HG03565 (cell line): ENCODE results near the gene SPR.
"Not testable (repeated sequence)": the region's sequence is repeated elsewhere in the genome, so short reads cannot be mapped to it uniquely, and the experiment has no call there.

Source experiments
- ATAC-seq: cut with Tn5 transposase; IDR thresholded peaks from one replicate; pipeline ENCODE4 v1.9.1; 2021; ENCODE audit warnings: mild to moderate bottlenecking, moderate library complexity; ENCODE audit not compliant: unreplicated experiment

SPR gene

GRCh38 chr2:72888438-72889202, 1.4 kb downstream of the SPR start:
- no peak for ATAC-seq

- ATAC-seq, result no peak
Observed at GRCh38 chr2:72889991-72890390, 2.8 kb downstream of the SPR start.

DNA sequence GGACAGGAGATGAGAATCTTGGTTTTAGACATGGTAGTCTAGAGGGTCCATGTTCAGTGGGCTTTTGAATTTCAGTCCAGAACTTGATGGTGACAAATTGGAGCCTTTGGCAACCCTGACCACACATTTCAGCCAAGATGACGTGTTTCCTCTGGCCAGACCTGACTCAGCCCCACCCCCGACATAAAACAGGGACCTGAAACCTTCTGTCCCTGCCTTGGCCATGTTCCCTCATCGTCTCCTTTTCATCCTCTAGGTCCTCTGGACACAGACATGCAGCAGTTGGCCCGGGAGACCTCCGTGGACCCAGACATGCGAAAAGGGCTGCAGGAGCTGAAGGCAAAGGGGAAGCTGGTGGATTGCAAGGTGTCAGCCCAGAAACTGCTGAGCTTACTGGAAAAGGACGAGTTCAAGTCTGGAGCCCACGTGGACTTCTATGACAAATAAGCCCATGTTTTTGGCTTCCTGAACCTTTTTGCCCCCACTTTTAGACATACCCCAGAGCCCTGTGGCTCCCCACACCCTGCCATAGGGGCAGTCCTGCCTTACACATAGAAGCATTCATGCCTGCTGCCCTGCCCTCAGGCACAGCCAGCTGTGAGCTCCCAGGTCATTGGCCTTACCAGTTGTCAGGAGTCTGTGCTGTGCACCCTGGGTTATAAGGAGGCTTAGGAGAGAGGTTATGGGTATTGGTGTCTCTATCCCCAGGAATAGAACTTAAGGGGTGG, 4.0 kb downstream of the SPR start:
- no peak for ATAC-seq

DNA sequence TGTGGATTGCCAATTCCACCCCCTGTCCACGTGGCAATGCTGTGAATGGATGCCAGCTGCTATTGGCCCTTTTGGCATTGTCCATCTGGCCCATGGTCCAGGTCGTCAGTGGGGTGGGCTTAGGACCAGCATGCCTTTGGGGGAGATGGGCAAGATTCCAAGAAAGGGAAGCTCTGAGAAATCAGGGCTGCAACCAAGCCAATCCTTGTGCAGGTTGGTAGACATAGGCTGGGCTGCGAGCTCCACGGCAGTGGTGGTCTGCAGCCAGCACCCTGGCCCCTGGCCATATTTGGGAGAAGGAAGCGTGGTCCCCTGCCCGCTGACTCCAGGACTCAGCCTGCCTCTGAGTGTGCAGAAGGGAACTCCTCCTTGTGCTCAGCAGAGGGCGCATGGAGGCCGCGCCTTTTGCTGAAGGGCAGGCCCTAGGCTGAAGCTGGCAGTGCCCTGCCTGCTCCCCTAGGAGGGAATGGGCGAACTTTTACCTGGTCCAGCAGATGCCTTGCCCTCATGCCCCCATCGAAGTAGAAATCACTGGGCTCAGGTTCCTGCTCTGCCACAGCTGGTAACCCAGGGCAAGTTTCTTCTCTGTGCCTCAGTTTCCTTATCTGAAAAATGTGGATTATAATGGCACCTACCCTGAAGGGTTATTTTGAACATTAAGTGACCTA, 5.4 kb downstream of the SPR start:
- ATAC-seq, result peak; percentile 61

GRCh38 chr2:72893594-72894319, 6.5 kb downstream of the SPR start:
- peak; percentile 53 for ATAC-seq

DNA sequence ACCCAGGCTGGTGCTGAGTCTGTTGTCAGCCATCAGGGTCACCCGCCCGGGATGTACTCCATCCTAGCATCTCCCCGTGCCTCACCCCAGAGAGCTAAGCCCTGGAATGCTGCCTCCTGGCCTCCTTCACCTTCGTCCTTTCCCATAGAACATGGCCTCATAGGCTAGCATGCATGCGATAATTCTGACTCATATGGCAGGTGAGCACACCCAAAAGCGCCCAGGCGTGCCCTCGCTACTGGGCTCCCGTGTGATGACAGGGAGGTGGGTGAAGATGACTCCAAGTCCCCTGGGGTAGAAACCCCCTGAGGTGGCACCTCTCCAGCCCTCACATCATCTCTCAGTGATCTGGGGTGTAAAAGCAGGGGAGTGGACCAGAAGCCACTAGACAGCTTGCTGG, 7.3 kb downstream of the SPR start:
- no peak for ATAC-seq

GRCh38 chr2:72895154-72895553, 7.9 kb downstream of the SPR start:
- ATAC-seq, result no peak

DNA sequence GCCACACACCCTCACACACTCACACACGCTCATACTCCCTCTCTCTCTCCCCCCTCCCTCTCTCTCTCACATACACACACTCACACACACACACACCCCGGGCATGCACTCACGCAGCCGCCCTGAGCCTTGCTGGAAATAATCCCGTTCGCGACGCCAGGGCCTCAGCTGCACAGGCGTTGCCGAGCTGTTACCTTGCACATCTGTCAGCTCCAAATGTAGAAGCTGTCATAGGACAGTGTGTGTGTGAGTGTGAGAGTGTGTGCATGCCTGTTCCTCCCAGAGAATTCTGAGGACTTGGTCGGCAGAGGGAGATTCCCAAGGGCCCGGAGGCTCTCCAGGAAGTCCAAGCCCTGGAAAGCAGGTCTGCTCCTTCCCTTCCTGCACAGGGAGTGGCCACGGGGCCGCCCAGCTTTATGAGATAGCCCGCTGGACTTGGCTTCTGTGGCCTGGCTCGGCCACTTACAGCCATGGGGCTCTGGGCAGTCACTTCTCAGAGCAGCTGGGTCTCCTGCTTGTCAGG, 8.6 kb downstream of the SPR start:
- ATAC-seq, result no peak

- ATAC-seq, result no peak
Observed at GRCh38 chr2:72896446-72896845, 9.2 kb downstream of the SPR start.

GRCh38 chr2:72897785-72898584, 10.8 kb downstream of the SPR start:
- ATAC-seq, result no peak

DNA sequence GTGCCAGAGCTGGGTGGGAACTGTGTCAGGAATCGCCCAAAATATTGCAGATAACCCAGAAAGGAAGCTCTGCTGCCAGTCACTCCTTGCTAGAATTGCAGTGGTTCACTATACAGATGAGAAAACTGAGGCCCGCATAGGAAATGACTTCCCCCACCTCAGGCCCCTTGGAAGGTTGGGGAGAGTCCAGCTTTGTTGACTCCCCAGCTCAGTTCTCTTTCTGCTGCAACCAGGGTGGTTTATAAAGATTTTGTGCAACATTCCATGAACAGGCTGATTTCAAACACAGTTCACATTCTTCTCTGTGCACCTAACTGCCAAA, 11.3 kb downstream of the SPR start:
- ATAC-seq, result no peak

DNA sequence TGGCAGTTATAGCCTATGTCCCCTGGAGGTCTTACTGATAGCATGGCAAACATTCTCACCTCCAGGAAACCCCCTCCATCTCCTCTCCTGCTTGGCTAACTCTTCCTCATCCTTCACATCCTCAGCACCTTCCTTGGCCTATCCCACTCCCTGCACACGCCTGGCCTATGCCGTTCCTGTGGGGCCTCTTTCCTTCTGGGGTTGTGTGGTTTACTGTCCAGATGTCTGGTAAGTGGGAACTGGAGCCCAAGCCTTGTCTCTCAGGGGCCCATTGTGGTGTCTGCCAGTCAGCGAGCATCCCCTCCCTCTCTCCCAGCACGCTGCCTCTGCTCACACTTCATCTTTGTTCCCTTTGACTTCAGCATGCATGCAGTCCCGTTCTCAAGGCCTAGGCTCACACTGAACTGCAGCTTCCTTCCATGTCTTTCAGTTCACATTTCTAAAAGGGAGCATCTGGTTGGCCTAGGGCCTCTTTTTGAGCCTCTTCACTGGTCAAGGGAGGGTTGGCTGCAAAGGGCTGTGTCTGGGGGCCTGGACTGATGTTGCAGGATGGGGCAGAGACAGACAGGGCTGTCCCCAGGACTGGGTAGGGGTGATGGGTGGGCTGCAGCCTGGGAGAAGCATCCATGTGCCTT, 13.1 kb downstream of the SPR start:
- ATAC-seq, result no peak

- ATAC-seq, result no peak
Observed at GRCh38 chr2:72901426-72901825, 14.2 kb downstream of the SPR start.

DNA sequence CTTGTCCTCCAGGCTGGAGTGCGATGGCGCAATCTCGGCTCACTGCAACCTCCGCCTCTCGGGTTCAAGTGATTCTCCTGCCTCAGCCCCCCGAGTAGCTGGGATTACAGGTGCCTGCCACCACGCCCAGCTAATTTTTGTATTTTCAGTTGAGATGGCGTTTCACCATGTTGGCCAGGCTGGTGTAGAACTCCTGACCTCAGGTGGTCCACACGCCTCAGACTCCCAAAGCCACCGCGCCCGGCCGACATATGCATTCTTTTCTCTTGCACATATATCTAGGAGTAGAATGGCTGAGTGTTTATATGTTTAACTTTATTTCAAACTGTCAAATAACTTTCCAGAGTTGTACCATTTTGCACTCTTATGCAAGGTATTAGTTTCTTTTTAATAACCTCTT, 20.2 kb downstream of the SPR start:
- ATAC-seq, result not testable (repeated sequence)

GRCh38 chr2:72908741-72909140, 21.5 kb downstream of the SPR start:
- ATAC-seq, result no peak

DNA sequence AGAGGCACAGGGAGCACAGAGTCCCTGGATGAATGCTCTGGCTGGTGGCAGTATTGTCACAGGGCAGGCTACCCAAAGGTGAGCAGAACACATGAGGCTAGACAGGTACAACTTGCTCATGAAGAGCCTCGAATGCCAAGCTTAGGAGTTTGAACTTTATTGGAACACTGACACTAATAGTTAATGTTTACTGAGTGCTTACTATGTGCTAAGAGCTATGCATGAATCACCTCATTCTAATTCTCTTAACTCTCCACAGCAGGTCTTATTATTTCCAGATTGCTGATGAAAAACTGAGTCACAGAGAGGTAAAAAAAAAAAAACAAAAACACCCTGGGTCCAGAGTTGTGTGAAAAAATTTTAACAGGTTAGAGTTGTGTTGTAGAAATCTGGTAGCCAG, 24.0 kb downstream of the SPR start:
- ATAC-seq, result no peak

DNA sequence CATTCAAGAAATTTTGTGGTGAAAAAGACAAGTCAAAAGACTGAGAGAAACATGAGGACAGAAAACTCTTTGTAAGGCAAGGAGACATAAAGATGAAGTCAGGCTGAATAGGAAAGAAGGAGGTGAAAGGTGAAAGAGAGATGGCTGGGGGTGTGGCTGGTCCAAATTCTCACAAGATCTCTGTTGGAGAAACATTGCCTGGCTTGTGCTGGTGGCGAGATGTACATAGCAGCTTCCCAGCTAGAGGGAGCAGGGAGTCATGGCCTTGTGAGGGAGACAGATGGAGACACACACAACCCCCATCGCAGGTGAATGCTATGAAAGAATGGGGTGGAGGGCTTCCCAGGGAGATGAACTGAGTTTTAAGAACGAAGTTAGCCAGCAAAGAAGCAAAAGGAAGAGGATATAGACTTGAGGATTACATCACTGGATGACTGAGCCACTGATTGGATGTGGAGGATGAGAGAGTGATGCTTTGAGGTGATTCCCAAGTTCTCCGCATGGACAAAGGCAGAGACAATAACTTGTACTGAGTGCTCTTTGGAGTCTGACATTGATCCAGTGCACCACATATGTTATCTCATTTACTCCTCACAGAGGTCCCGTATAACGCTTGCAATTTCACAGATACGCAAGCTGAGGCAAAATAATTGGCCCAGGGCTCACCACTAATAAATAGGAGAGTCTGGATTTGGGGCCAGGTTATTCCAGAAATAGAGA, 26.4 kb downstream of the SPR start:
- no peak for ATAC-seq

- ATAC-seq, result no peak
Observed at GRCh38 chr2:72914206-72914559, 27.0 kb downstream of the SPR start.

DNA sequence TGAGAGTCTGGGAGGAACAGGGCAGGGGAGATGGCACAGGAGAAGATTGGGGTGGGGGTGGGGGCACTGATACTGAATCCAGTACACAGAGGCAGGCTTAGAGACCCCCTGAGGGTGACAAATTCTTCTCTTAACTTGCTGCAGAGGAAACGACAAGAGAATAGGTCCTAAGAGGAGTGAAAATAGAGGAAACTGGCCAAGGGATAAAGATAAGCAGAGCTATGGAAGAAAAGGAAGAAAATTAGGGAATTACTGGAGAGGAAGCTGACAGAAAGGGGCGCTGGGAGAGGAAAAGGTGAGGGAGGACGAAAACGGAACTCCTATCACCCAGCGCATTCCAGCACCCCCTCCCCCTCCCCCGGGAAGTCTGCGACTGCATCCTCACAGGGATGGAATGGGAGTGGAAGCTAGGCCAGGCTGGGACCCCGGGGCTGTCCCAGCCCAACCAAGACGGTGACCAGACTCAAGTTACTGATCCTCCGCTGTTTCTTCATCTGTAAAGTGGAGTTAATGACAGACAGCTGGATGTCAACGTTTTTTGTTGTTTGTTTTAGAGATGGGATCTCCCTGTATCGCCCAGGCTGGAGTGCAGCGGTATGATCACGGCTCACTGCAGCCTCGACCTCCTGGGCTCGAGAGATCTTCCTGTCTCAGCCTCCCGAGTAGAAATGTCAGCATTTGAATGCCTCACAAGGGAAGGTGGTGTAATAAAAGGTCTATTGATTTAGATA, 27.5 kb downstream of the SPR start:
- no peak for ATAC-seq
